Measurements from ENCODE around the gene SNX9.

GRCh38 chr6:157928428-157928827 is 105.4 kb downstream of the SNX9 start:
- TF ChIP-seq EZH2 (IDR thresholded peaks at IDR 0.05; ENCODE audit: borderline replicate concordance, low read length) (no peak), CTCF (IDR thresholded peaks at IDR 0.05; ENCODE audit: low read length) (no peak)
